HG02571 (cell line): ENCODE measurements around the gene NOBOX.
A peak's percentile ranks its signal among the peaks of the same experiment; 100 is the strongest.
"Not testable (repeated sequence)": the region's sequence is repeated elsewhere in the genome, so short reads cannot be mapped to it uniquely, and the experiment has no call there.

Experiments used
- ATAC-seq: cut with Tn5 transposase; IDR thresholded peaks from one replicate; pipeline ENCODE4 v1.9.1; 2021; ENCODE audit warnings: mild to moderate bottlenecking, moderate library complexity; ENCODE audit not compliant: unreplicated experiment

NOBOX gene

DNA sequence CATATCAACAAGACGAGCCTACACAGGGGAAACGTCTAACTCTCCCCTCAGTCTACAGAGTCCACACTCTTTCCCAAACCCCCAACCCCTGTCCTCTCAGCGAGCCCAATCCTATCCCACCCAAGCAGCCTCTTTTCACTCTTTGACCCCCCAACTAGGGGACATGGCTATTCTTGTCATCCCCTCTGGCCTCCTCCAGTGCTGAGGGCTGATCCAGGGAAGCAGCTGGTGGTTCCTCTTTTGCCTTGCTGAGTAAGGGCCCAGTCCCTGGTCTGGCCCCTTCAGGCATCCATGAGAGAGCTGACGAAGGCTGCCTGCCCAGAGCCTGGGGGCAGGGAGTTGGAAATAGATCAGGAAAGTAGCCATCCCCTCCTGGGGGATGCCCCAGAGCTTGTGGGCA is 6.4 kb downstream of the NOBOX start:
- no peak for ATAC-seq

DNA sequence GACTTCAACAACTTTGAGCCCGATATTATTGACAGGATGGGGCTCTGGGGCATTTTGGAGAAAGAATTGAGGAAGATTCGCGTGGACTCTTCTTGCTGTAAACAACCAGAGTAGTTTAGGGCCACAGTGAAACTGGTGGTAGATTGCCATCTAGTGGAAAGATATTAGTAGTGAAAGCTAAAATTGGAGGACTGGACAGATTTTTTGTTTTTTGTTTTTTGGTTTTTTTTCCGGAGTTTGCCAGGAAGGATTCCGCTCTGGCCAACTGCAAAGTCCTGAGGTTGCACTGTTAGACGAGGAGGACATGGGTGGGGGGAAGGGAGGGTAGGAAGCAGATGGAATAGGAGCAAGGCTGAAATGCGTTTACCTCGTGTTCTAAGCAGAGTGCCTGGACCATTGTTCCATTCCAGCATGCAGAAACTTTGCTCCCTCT is 11.7 kb downstream of the NOBOX start:
- ATAC-seq = no peak

DNA sequence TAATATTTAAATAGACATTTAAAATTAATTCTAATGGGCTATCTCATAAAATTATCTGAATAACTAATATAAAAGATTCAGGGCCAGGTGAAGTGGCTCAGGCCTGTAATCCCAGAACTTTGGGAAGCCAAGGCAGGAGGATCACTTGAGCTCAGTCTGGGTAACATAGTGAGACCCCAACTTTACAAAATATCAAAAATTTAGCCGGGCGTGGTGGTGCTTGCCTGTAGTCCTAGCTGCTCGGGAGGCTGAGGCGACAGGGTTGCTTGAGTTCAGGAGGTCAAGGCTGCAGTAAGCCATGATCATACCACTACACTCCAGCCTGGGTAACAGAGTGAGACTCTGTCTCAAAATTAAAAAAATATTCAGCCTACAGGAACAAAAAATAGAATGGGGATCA is 12.5 kb downstream of the NOBOX start:
- no peak for ATAC-seq

DNA sequence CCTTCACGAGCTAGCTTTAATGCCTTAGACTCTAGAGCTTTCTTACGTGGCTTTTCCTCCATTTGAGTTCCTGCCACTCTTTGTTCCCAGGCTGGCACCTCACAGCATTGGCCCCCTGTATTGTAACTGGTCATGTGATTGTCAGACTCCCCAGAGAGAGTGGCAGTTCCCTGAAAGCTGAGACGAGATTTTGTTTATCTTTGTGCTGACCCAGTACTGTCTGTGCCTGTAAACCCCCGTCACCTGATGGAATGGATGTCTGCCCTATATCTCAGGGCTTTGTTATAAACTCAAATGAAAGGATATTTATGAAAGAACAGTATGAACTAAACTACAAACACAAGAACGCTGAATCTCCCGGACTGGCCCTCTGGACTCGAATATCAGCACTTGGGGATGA is 13.0 kb downstream of the NOBOX start:
- no peak for ATAC-seq

DNA sequence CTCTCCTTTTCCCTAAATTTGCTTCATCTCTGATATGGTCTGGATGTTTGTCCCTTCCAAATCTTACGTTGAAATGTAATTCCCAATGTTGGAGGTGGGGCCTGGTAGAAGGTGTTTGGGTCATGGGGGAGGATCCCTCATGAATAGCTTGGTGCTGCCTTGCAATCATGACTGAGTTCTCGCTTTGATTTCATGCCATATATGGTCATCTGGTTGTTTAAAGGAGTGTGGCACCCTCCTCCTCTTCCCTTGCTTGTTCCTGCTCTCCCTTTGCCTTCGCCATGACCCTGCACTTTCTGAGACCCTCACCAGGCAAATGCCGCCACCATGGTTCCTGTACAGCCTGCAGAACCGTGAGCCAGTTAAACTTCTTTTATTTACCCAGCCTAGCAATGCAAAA is 14.5 kb downstream of the NOBOX start:
- ATAC-seq = no peak

DNA sequence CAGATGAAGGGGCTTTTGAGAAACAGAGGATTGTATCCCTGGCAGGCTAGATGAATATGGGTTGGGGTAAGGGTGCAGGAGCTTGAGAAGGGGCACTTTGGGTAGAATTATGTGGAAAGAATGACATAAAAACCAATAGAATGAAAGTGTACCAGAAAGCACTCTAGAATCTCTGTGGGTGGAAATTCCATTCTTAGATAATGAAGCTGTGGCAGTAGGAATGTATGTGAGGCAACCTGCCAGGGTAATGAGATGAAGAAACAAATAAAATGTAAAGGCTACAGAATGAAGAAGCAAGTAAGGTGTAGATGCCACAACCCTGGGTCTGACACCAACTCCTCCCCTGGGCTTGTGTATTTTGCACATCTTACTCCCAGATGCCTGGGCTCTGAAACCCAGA is 16.8 kb downstream of the NOBOX start:
- ATAC-seq = no peak

DNA sequence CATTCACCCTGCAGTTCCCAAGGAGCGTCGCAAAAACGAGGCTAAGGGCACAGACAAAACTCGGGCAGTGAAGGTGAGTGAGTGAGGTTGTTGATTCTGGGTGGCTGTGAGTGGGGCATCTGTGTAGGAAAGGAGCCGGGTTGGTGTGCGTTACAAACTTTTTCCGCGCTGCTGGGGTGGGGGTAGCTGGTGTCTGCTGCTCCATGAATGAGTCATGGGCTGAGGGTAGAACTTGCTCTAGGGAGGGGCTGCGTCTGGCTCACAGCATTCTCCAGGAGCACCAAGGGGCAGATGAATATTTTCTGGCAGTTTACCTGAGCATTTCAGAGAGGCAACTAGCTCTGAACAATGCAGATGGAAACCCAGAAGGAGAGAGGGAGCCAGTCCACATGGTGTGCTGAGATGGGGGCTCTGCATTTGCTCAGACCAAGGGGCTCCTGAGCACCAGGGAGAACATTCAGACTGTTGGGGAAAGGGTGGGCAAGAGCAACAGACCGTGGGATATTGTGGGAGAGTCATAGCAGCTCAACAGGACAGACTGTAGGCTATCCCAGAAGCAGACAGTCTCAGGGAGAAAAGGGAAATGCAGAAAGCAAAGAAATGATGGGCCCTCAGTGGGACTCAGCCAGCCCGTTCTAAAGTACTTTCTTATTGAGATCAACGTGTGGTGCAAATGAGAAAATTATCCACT is 18.8 kb downstream of the NOBOX start:
- no peak for ATAC-seq

DNA sequence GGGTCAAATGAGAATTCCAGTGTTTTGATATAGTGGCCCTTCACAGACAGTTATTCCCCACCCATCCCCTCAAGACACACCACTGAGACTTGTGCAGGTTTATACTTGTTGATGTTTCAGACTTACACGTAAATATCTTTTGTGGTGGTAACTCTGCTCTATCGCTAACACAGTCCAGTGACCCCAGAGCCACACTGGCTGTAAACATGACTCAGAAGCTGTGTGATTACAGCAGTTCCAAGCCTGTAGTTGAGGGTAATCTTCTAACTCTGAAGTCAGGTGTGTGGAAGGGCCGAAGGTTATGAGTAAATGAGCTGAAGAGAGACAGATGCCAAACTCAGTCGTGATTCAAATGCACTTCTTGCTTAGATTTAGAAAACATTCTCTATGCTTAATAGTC is 19.4 kb downstream of the NOBOX start:
- no peak for ATAC-seq

DNA sequence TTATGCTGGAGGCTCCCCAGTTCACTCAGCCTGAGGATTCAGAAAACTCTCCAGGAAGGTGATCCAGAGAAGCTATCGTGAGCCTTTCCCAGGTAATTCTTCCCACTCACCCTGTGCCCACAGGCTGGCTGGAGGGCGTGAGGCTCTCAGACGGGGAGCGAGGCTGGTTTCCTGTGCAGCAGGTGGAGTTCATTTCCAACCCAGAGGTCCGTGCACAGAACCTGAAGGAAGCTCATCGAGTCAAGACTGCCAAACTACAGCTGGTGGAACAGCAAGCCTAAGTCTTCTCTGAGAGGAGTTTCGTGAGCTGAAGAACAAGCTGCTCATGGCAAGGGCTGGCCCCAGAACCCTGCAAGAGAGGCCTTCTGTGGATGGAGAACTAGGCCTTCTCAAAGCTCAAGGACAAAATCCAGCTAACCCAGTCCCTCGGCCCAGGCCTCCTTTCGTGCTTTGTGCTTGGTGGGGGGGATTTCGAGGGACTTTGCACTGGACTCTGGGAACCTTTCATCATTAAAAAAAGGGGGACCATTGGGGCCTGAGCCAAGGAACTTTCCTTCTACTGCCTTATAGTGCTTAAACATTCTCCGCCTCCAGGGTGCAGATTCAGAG is 23.6 kb downstream of the NOBOX start:
- no peak for ATAC-seq

DNA sequence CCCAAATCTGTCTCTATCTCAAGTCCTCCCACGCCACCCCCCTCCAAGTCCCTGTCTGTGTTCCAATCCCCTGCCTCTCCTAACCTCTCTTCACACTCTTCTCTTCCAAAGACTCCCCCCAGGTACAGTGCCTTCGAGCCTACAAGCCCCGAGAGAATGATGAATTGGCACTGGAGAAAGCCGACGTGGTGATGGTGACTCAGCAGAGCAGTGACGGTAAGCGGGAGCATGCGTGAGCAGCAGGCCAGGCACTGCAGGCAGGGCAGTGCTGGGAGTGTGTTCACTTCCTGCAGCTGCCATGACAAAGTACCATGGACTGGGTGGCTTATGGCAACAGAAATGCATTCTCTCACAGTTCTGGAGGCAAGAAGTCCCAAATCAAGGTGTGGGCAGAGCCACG is 24.8 kb downstream of the NOBOX start:
- ATAC-seq = no peak

DNA sequence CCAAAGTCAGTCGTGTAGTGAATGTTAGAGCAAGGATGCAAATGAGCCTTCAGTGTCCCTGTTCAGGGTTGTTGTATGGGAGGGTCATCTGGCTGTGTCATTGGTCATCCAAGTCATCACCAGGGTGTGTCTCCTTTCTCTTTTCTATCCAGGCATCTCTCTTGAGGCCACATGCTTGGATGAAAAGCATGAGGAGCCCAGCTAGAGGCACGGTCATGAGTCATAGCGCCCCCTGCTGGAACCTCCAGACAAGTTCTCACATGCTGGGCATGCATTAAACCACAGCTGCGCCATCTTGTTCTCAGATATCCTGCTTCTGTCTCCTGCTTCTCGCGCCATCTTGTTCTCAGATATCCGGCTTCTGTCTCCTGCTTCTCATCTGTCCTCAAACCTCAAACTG is 34.3 kb downstream of the NOBOX start:
- ATAC-seq = not testable (repeated sequence)

DNA sequence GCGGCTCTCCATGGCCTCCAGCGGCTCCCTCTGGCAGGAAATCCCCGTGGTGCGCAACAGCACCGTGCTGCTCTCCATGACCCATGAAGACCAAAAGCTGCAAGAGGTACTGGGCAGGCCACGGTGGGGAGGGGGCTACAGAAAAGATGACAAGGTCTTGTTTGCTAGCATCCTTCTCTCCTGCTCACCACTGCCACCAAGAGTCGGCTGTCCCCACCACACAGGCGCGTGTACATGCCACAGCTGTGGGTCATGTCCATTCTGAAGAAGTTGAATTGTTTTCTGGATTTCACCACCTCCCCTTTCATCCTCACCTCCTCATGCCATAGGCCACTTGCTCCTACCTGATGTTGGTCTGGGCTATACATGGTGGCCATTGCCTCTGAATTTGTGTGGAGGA is 36.2 kb downstream of the NOBOX start:
- ATAC-seq = not testable (repeated sequence)

DNA sequence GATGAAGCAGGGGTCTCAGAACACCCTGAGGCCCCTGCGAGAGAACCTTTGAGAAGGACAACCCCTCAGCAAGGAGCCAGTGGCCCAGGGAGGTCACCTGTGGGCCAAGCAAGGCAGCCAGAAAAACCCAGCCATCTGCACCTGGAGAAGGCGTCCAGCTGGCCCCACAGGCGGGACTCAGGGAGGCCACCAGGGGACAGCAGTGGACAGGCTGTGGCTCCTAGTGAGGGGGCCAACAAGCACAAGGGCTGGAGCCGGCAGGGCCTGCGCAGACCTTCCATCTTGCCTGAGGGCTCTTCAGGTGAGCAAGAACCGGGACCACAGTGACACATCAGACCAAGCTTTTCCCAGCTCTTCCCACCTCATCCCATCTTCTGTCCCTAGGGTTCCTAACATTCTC is 38.0 kb downstream of the NOBOX start:
- ATAC-seq = not testable (repeated sequence)

DNA sequence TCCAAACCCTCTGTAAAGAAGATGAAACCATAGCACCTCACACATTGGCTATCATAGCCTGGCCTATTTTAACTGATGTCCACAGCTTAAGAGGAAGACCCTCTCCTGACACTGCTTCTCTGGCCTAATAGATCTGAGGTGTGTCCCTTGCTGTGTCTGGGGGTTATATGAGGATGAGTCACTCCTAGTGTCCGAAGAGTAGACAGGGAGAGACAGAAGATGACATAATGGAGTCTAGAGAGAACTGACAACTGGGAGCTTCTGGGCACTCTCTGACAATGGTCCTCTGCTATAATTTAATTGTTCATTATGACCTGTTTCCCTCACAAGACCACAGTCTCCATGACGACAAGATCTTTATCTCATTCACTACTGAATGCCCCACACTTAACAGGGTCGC is 41.4 kb downstream of the NOBOX start:
- not testable (repeated sequence) for ATAC-seq

DNA sequence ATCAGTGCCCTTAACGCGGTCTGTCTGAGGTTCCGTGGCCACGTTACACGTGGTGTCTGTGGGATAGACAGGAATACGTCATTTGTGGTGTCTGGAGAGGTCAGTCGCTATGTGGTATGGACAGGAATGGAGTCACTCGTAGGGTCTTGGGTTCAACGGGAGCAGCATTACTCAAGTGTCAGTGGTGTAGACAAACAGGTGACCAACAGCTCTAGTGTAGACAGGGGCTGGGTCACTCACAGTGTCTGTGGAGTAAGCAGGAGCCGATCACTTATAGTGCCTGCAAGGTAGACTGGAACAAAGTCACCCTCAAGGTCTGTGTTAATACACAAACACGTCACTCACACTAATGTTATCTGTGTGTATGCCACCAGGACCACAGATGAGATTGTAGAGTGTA is 46.6 kb downstream of the NOBOX start:
- not testable (repeated sequence) for ATAC-seq

DNA sequence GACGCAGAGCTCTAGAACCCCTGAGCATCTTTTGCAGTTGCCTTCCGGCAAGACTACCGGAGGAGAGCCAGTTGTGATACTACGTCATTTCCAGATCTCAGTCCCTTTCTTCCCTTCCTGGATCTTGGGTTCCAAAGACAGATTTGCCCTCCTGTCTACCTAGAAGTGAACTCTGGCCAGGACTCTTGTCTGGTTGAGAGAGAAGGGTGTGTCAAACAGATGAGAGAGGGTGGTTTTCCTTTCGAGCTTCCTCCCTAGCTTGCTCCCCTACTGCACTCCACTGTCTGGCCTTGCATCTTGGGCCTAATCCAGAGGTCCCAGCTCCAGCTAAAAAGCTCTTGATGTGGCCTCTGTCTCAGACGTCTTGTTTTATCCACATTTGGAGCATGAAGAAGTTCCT is 47.3 kb downstream of the NOBOX start:
- ATAC-seq = not testable (repeated sequence)

DNA sequence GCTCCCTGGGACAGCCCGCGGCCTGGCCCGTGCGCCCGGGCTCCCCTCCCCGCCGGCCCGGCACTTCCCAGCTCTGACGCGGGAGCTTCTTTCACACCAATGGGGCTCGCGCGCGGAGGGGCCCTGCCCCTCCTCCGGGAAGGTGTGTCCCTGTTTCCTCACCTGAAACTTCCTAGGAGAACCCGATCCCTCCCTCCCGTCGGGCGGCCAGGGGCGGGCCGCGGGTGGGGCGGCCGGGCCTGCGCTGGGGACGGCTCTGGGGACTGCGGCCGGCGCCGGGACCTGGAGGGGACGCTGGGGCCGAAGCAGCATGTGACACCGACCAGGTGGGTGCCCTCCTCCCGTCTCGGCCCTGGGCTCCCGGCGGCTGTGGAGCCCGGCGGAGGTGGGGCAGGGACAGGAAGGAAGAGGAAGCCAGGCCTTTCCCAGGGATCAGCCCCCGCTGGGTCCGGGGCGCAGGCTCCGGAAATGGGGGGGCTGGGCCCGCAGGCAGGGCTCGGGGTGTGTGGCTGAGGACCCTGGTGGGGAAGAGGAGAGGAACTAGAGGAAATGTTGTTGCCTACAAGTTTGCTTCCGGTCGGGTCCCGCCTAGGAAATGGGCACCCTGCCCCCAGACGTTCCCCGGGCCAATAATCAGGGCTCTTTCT is 48.2 kb downstream of the NOBOX start, which contains the start of gene ARHGEF5:
Gene ARHGEF5 (plus strand): TSS at position 227 of the 647 bp plus-strand sequence. CDS start 7,268 bp downstream, outside the sequence.
- ATAC-seq = peak; percentile 76

DNA sequence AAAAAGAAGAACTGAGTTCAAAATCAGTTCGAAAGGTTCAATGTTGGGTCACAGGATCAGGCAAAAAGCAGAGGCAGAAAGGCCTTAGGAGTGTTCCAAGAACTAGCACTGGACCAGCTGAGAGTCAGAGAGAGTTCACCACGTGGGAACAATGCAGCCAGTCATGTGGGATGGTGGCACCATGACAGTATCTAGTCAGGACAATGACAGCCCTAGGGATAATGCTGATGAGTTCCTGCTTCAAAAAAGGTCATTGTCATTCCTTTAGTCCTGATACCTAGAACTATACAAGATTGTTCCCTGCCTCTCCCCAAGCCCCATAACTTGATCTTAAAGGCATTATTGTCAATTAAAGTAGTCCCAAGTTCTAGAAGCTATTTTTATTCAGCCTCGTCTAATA is 51.8 kb downstream of the NOBOX start:
- not testable (repeated sequence) for ATAC-seq

DNA sequence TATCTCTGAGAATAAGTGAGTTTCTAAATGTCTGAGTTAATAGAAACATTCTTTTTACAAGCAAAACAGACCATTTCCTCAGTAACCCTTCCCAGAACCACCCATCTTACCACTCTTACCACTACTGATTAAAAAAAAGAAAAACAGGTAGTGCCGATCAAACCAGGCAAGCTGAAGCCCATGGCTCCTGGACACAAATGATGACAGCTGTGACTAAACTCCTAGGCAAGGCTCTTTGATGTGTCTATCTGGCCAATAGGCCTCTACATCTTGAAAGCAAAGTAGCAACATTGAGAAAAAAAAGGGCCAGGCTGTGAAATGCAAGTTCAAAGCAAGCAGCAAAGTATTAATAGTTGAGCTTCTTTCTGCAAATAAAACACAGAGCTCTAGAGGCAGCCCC is 54.9 kb downstream of the NOBOX start:
- ATAC-seq = not testable (repeated sequence)
